HUDEP-2 (cell line): ENCODE measurements around the gene RGS7.
A peak's percentile ranks its signal among the peaks of the same experiment; 100 is the strongest.
"Not testable (repeated sequence)": the region's sequence is repeated elsewhere in the genome, so short reads cannot be mapped to it uniquely, and the experiment has no call there.

Source experiments
- DNase-seq, 76 experiments: peaks; one replicate each; lab custom pipeline; 2025; ENCODE audit not compliant: unreplicated experiment in 76 of 76; lab: John Stamatoyannopoulos, UW

RGS7 gene

GRCh38 chr1:241090798-241091197 lies 266.2 kb downstream of the RGS7 start:
- DNase-seq, result no peak

GRCh38 chr1:241089066-241089465 lies 267.9 kb downstream of the RGS7 start:
- not testable (repeated sequence) for DNase-seq

GRCh38 chr1:241088075-241088474 lies 268.9 kb downstream of the RGS7 start:
- not testable (repeated sequence) for DNase-seq

GRCh38 chr1:241086686-241087085 lies 270.3 kb downstream of the RGS7 start:
- DNase-seq, result no peak

GRCh38 chr1:241083285-241083684 lies 273.7 kb downstream of the RGS7 start:
- DNase-seq, result no peak

- no peak for DNase-seq
These were observed 275.5 kb downstream of the RGS7 start for GRCh38 chr1:241081473-241081872.

- DNase-seq, result no peak
These were observed 277.5 kb downstream of the RGS7 start for GRCh38 chr1:241079459-241079858.

GRCh38 chr1:241079047-241079446 lies 278.0 kb downstream of the RGS7 start:
- DNase-seq, result no peak

- DNase-seq, result no peak
These were observed 279.4 kb downstream of the RGS7 start for GRCh38 chr1:241077386-241078147.

GRCh38 chr1:241074507-241074906 lies 282.5 kb downstream of the RGS7 start:
- no peak for DNase-seq

GRCh38 chr1:241068359-241068758 lies 288.6 kb downstream of the RGS7 start:
- no peak for DNase-seq

- DNase-seq, result no peak
These were observed 293.7 kb downstream of the RGS7 start for GRCh38 chr1:241063276-241063675.

- no peak for DNase-seq
These were observed 295.9 kb downstream of the RGS7 start for GRCh38 chr1:241061062-241061461.

GRCh38 chr1:241048622-241049021 lies 308.4 kb downstream of the RGS7 start:
- no peak for DNase-seq

GRCh38 chr1:241045659-241046058 lies 311.3 kb downstream of the RGS7 start:
- DNase-seq, result no peak

- DNase-seq, result no peak
These were observed 322.6 kb downstream of the RGS7 start for GRCh38 chr1:241034203-241034936.

- DNase-seq, result no peak
These were observed 332.2 kb downstream of the RGS7 start for GRCh38 chr1:241024834-241025233.

GRCh38 chr1:241022366-241022765 lies 334.6 kb downstream of the RGS7 start:
- DNase-seq, result peak in 3 of 76 experiments; percentile 3 to 7 (median 6)

GRCh38 chr1:241020851-241021697 lies 335.9 kb downstream of the RGS7 start:
- DNase-seq, result no peak

GRCh38 chr1:241012708-241013340 lies 344.2 kb downstream of the RGS7 start:
- DNase-seq, result no peak

- no peak for DNase-seq
These were observed 349.3 kb downstream of the RGS7 start for GRCh38 chr1:241007668-241008067.
